SK-N-SH (cell line): ENCODE results near the gene ARHGAP10.

ENCODE experiments used
- GATA2 ChIP-seq: sonication (generic); formaldehyde crosslinking; IDR thresholded peaks from 2 replicates; pipeline ENCODE4 v1.5.0; 2020; ENCODE audit warnings: mild to moderate bottlenecking, missing genetic modification reagents
- NFIC ChIP-seq: IDR thresholded peaks from 2 replicates; pipeline ENCODE4 v1.4.0; 2012; ENCODE audit warnings: borderline replicate concordance
- POLR2AphosphoS5 ChIP-seq: IDR thresholded peaks from 2 replicates; pipeline ENCODE4 v1.6.1; 2012; ENCODE audit warnings: low read depth, low read length
- RAD21 ChIP-seq: IDR thresholded peaks from 2 replicates; pipeline ENCODE4 v1.6.1; 2012; ENCODE audit warnings: mild to moderate bottlenecking, low read length
- USF2 ChIP-seq: fragments of 150-350 bp; IDR thresholded peaks from 2 replicates; pipeline ENCODE4 v1.6.1; 2017; ENCODE audit warnings: antibody characterized with exemption, low read length, low read depth, borderline replicate concordance
- YY1 ChIP-seq: IDR thresholded peaks from 2 replicates; pipeline ENCODE4 v1.4.0; 2012; ENCODE audit warnings: low read depth, mild to moderate bottlenecking
- TF ChIP-seq, protein P1 (sequence below): fragments of 200-600 bp; sonication (generic); IDR thresholded peaks from 2 replicates; pipeline ENCODE4 v1.6.1; 2017; ENCODE audit warnings: antibody characterized with exemption, mild to moderate bottlenecking, moderate library complexity

GRCh38 chr4:148060264-148061140 is 328.6 kb downstream of the ARHGAP10 start:
- TF ChIP-seq, protein P1, sequence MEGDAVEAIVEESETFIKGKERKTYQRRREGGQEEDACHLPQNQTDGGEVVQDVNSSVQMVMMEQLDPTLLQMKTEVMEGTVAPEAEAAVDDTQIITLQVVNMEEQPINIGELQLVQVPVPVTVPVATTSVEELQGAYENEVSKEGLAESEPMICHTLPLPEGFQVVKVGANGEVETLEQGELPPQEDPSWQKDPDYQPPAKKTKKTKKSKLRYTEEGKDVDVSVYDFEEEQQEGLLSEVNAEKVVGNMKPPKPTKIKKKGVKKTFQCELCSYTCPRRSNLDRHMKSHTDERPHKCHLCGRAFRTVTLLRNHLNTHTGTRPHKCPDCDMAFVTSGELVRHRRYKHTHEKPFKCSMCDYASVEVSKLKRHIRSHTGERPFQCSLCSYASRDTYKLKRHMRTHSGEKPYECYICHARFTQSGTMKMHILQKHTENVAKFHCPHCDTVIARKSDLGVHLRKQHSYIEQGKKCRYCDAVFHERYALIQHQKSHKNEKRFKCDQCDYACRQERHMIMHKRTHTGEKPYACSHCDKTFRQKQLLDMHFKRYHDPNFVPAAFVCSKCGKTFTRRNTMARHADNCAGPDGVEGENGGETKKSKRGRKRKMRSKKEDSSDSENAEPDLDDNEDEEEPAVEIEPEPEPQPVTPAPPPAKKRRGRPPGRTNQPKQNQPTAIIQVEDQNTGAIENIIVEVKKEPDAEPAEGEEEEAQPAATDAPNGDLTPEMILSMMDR, result no peak
- TF ChIP-seq POLR2AphosphoS5 (no peak), YY1 (no peak), GATA2 (CRISPR knock-in tag) (no peak), RAD21 (no peak), NFIC (no peak), USF2 (no peak)
